OCI-LY3 (cell line): ENCODE measurements around the gene ZNF565.

Source experiments
- H2AFZ ChIP-seq: fragments of 200-600, 300-600 bp; shearing (Covaris generic); 2 replicates; pipeline ENCODE4 v1.6.0; 2014; ENCODE audit warnings: antibody characterized with exemption, low read depth, low read length
- H3K27ac ChIP-seq: fragments of 200-600, 300-600 bp; sonication (generic); 2 replicates; pipeline ENCODE4 v1.5.1; 2014; ENCODE audit warnings: mild to moderate bottlenecking, low read length, moderate library complexity, mixed read lengths
- H3K27me3 ChIP-seq: fragments of 200-600, 300-600 bp; sonication (generic); 2 replicates; pipeline ENCODE4 v1.6.1; 2014; ENCODE audit warnings: low read depth, low read length, mixed read lengths
- H3K36me3 ChIP-seq: fragments of 200-600, 300-600 bp; sonication (generic); replicated peaks from 2 replicates; pipeline ENCODE3; 2014; ENCODE audit warnings: low read depth, low read length, mixed read lengths
- H3K4me1 ChIP-seq: fragments of 300-600, 200-600 bp; sonication (generic); 2 replicates; pipeline ENCODE4 v1.6.1; 2014; ENCODE audit warnings: low read length, mixed read lengths
- H3K4me2 ChIP-seq: fragments of 200-600, 300-600 bp; sonication (generic); 2 replicates; pipeline ENCODE4 v1.6.1; 2014; ENCODE audit warnings: low read length, mixed read lengths
- H3K4me3 ChIP-seq: fragments of 300-600, 200-600 bp; sonication (generic); 2 replicates; pipeline ENCODE4 v1.5.1; 2014; ENCODE audit warnings: antibody characterized with exemption, mild to moderate bottlenecking, low read length, moderate library complexity
- H3K79me2 ChIP-seq: fragments of 300-600, 200-600 bp; shearing (Covaris generic); 2 replicates; pipeline ENCODE4 v1.6.1; 2014; ENCODE audit warnings: mild to moderate bottlenecking, low read length, mixed read lengths
- H3K9ac ChIP-seq: fragments of 300-600, 200-600 bp; shearing (Covaris generic); 2 replicates; pipeline ENCODE4 v1.6.0; 2014; ENCODE audit warnings: mild to moderate bottlenecking, low read length, moderate library complexity
- H3K9me3 ChIP-seq: fragments of 200-600, 300-600 bp; shearing (Covaris generic); 2 replicates; pipeline ENCODE4 v1.6.1; 2014; ENCODE audit warnings: low read length, mixed read lengths; ENCODE audit not compliant: insufficient read depth
- H4K20me1 ChIP-seq: fragments of 200-600, 300-600 bp; sonication (generic); 2 replicates; pipeline ENCODE4 v1.6.1; 2016; ENCODE audit warnings: low read length, mixed read lengths; ENCODE audit not compliant: insufficient read depth
- EZH2phosphoT487 ChIP-seq: fragments of 200-600 bp; shearing (Covaris generic); IDR thresholded peaks from 2 replicates; pipeline ENCODE4 v1.6.1; 2018; ENCODE audit warnings: antibody characterized with exemption, mixed run types, low read depth
- TF ChIP-seq, protein P1 (sequence below): fragments of 200-600, 300-600 bp; sonication (generic); IDR thresholded peaks from 2 replicates; pipeline ENCODE4 v1.5.1; 2014; ENCODE audit warnings: antibody characterized with exemption, low read length, low read depth

Gene ZNF565

DNA sequence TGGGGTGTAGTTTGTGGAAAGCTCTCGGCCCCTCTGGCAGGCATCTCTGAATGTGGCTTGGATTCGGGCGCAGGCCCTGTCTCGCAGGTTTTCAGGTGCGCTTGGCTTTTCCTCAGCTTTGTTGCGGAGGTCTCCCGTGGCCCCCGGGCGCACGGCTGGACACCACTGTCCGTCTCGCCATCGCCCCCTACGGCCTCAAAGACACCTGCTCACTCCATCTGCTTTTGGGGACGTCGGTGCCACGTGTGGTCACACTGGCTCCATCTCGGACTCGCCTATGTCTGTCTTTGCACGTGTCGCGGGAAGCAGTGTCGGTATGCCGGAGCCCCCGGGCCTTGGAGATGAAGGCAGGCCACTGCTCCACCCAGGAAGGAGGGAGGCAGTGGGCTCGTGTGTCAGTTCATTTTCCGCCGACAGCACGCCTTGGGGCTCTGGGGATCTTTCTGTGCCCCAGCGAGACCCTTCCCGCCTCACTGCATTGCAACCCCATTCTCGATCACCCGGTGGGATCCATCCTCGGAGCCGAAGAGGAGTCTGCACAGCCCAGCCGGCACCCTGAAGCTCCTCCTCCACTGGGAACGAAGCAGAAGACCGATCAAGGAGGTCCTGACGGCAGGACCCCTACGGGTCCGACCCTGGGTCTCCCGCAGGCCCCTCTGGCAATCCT, 42.5 kb upstream of the ZNF565 start:
- TF ChIP-seq, protein P1, sequence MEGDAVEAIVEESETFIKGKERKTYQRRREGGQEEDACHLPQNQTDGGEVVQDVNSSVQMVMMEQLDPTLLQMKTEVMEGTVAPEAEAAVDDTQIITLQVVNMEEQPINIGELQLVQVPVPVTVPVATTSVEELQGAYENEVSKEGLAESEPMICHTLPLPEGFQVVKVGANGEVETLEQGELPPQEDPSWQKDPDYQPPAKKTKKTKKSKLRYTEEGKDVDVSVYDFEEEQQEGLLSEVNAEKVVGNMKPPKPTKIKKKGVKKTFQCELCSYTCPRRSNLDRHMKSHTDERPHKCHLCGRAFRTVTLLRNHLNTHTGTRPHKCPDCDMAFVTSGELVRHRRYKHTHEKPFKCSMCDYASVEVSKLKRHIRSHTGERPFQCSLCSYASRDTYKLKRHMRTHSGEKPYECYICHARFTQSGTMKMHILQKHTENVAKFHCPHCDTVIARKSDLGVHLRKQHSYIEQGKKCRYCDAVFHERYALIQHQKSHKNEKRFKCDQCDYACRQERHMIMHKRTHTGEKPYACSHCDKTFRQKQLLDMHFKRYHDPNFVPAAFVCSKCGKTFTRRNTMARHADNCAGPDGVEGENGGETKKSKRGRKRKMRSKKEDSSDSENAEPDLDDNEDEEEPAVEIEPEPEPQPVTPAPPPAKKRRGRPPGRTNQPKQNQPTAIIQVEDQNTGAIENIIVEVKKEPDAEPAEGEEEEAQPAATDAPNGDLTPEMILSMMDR, result no peak
- TF ChIP-seq EZH2phosphoT487, result no peak
- H3K27ac ChIP-seq, result no peak overlapping the region
- H3K4me1 ChIP-seq, result no peaks in the 10 kb centered on the region
- no peak overlapping the region for H2AFZ ChIP-seq
- no peaks in the 10 kb centered on the region for H3K27me3 ChIP-seq
- no peaks in the 10 kb centered on the region for H3K9me3 ChIP-seq
- H3K9ac ChIP-seq, result no peak overlapping the region
- no peak overlapping the region for H3K4me3 ChIP-seq
- peaks cover 8% of the 10 kb centered on the region for H3K36me3 ChIP-seq
- no peak overlapping the region for H3K4me2 ChIP-seq
- no peaks in the 10 kb centered on the region for H3K79me2 ChIP-seq
- H4K20me1 ChIP-seq, result no peaks in the 10 kb centered on the region

DNA sequence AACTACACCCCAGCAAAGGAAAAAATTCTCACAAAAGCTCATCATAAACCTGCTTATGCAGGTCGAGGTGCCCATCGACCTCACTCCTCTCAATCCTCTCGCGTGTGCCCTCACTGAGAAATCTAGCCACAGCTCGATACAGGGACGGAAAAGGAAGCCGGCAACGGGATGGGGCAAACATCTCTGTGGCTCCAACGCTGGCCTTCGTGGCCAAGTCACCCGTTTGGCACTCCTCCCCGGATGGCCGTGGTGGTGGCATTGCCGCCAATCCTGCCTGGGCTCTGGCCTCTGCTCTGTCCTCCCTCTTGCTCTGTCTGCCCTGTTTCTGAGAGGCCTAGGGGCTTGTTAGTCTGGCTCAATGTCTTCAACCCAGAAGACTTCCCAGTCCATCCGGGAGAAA, 41.6 kb upstream of the ZNF565 start:
- Histone ChIP-seq H3K4me2 (no peak overlapping the region), H3K27me3 (no peaks in the 10 kb centered on the region), H4K20me1 (no peaks in the 10 kb centered on the region), H3K79me2 (no peaks in the 10 kb centered on the region), H3K9me3 (no peaks in the 10 kb centered on the region), H2AFZ (no peak overlapping the region), H3K4me1 (no peaks in the 10 kb centered on the region), H3K4me3 (no peak overlapping the region), H3K9ac (no peak overlapping the region), H3K36me3 (peaks cover 8% of the 10 kb centered on the region), H3K27ac (no peak overlapping the region)
- TF ChIP-seq EZH2phosphoT487, result no peak
- TF ChIP-seq, protein P1, result no peak

DNA sequence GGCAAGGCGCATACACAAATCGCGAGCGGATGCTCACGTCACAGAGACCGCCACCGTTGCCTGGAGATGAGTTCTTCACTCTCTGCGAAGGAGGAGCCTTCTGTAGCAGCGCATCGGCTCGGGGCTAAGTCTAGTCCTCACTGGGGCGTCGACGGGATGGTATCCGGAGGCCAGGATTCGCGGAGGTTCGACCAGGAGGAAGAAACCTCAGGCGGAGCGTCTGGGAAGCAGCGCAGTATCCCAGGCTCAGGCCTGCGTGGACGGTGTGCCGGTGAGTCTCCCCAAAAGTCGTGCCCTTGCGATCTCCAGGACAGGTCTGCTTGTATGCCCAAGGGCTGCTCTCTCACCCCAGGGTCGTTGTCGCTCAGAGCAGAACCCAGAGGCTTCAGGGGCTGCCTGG, 40.9 kb upstream of the ZNF565 start:
- H3K4me1 ChIP-seq, result no peaks in the 10 kb centered on the region
- no peak overlapping the region for H3K4me2 ChIP-seq
- H3K9ac ChIP-seq, result no peak overlapping the region
- H4K20me1 ChIP-seq, result no peaks in the 10 kb centered on the region
- H3K36me3 ChIP-seq, result peaks cover 8% of the 10 kb centered on the region
- no peaks in the 10 kb centered on the region for H3K9me3 ChIP-seq
- no peaks in the 10 kb centered on the region for H3K79me2 ChIP-seq
- TF ChIP-seq, protein P1, result no peak
- TF ChIP-seq EZH2phosphoT487, result no peak
- H3K27me3 ChIP-seq, result no peaks in the 10 kb centered on the region
- H3K27ac ChIP-seq, result no peak overlapping the region
- H2AFZ ChIP-seq, result no peak overlapping the region
- H3K4me3 ChIP-seq, result no peak overlapping the region

DNA sequence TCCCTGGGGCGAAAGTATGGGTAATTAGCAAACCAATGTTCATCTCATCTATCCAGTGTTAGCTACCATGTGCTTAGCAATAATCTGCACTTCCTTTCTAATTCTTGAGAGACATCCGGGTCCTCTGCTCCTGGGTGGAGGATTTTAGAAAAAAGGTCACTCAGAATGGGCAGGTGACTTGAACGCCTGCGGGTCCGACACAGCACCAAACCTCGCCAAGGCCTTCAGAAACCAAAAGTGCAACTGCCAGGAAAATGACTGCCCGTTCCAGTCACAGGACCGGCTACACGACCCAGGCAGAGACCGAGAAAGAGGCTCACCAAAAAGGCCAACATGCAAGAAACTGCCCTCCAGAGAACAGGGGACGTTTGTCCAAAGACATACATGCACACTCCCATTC, 40.4 kb upstream of the ZNF565 start:
- Histone ChIP-seq H3K4me3 (no peak overlapping the region), H3K9me3 (no peaks in the 10 kb centered on the region), H4K20me1 (no peaks in the 10 kb centered on the region), H3K36me3 (peaks cover 8% of the 10 kb centered on the region), H3K27me3 (no peaks in the 10 kb centered on the region), H2AFZ (no peak overlapping the region), H3K79me2 (no peaks in the 10 kb centered on the region), H3K9ac (no peak overlapping the region), H3K27ac (no peak overlapping the region), H3K4me1 (no peaks in the 10 kb centered on the region), H3K4me2 (no peak overlapping the region)
- no peak for TF ChIP-seq EZH2phosphoT487
- TF ChIP-seq, protein P1, result no peak
